OCI-LY7 (cell line): ENCODE data around the gene BHMT2. TPM values are rescaled to one million over a fixed set of nuclear protein-coding genes. Genes with fewer than 3 reads are reported as not detected.

Experiments
- BruUV-seq: library from RNA; stranded (reverse); fragments of 400-500 nt; replicated peaks from 2 replicates; lab custom pipeline; 2021; lab: Mats Ljungman, UMichigan
- CTCF ChIA-PET: fragments of 300-600 bp; sonication (Branson Sonifier 250); formaldehyde crosslinking; loops from one replicate; lab custom pipeline; 2022; ENCODE audit warnings: antibody characterized with exemption; ENCODE audit not compliant: unreplicated experiment; lab: Charles Lee
- POLR2A ChIA-PET: fragments of 300-600 bp; sonication (Branson Sonifier 250); formaldehyde crosslinking; loops from one replicate; lab custom pipeline; 2022; ENCODE audit warnings: antibody characterized with exemption; lab: Charles Lee
- DNase-seq: peaks from one replicate; pipeline ENCODE4 v3.0.0-alpha.2; 2015; ENCODE audit warnings: low spot score
- H2AFZ ChIP-seq: fragments of 200-600 bp; sonication (generic), shearing (Covaris generic); 2 replicates; pipeline ENCODE4 v1.6.1; 2014; ENCODE audit warnings: mild to moderate bottlenecking, antibody characterized with exemption, low read length, moderate library complexity
- H3K27ac ChIP-seq: fragments of 200-600 bp; sonication (generic); 2 replicates; pipeline ENCODE4 v1.5.1; 2014; ENCODE audit warnings: mixed run types, low read depth, mild to moderate bottlenecking, moderate library complexity, low read length, inconsistent platforms; ENCODE audit not compliant: poor library complexity, severe bottlenecking
- H3K36me3 ChIP-seq: fragments of 200-600 bp; sonication (generic); 2 replicates; pipeline ENCODE4 v1.6.1; 2014; ENCODE audit warnings: mild to moderate bottlenecking, antibody characterized with exemption, low read length, moderate library complexity, mixed read lengths; ENCODE audit not compliant: insufficient read depth
- H3K4me1 ChIP-seq: fragments of 200-600 bp; sonication (generic); 2 replicates; pipeline ENCODE4 v1.5.1; 2014; ENCODE audit warnings: mild to moderate bottlenecking, low read length; ENCODE audit not compliant: insufficient read depth, poor library complexity, severe bottlenecking
- H3K4me2 ChIP-seq: fragments of 200-600 bp; sonication (generic); 2 replicates; pipeline ENCODE4 v1.6.1; 2014; ENCODE audit warnings: mild to moderate bottlenecking, low read length
- H3K4me3 ChIP-seq: fragments of 200-600 bp; sonication (generic); 2 replicates; pipeline ENCODE4 v1.5.1; 2014; ENCODE audit warnings: mild to moderate bottlenecking, low read depth, low read length; ENCODE audit not compliant: poor library complexity, severe bottlenecking
- H3K79me2 ChIP-seq: fragments of 200-600 bp; sonication (generic); 2 replicates; pipeline ENCODE4 v1.6.1; 2016; ENCODE audit warnings: low read depth, mild to moderate bottlenecking, low read length, moderate library complexity, mixed read lengths; ENCODE audit not compliant: insufficient read depth
- H3K9me2 ChIP-seq: fragments of 200-600 bp; sonication (generic); 2 replicates; pipeline ENCODE4 v1.6.1; 2016; ENCODE audit warnings: mild to moderate bottlenecking, low read length, mixed read lengths; ENCODE audit not compliant: insufficient read depth
- H3K9me3 ChIP-seq: fragments of 200-600 bp; sonication (generic); 2 replicates; pipeline ENCODE4 v1.6.1; 2014; ENCODE audit warnings: mild to moderate bottlenecking, mixed run types, low read length, mixed read lengths
- H4K20me1 ChIP-seq: fragments of 200-600 bp; sonication (generic); 2 replicates; pipeline ENCODE4 v1.6.1; 2014; ENCODE audit warnings: mild to moderate bottlenecking, antibody characterized with exemption, low read length, moderate library complexity, mixed read lengths; ENCODE audit not compliant: insufficient read depth
- CTCF ChIP-seq: fragments of 200-600 bp; sonication (generic); conservative IDR thresholded peaks from 2 replicates; pipeline ENCODE4 v1.5.1; 2014; ENCODE audit warnings: mild to moderate bottlenecking, antibody characterized with exemption, low read length, moderate library complexity, mixed read lengths
- EZH2phosphoT487 ChIP-seq: fragments of 200-600 bp; sonication (generic); IDR thresholded peaks from 2 replicates; pipeline ENCODE4 v1.6.1; 2018; ENCODE audit warnings: low read depth, borderline replicate concordance, mild to moderate bottlenecking, mixed run types, antibody characterized with exemption, low read length, moderate library complexity, mixed read lengths
- intact Hi-C: fragments of 100-400 bp; cut with micrococcal nuclease; formaldehyde crosslinking; loops from one replicate; pipeline ENCODE4 v1.10.0; 2022; ENCODE audit not compliant: unreplicated experiment
- total RNA-seq, 2 experiments: library from RNA; depleted of rRNA in 1 of 2; stranded (reverse); fragments of >200 nt in 1 of 2; shearing (Covaris generic) in 1 of 2; gene quantifications; 2 replicates each; pipeline ENCODE4 v1.2.3, GENCODE V29; 2014 to 2022

The BHMT2 gene
- total RNA-seq, 2 experiments from 2014 or later = not detected

DNA sequence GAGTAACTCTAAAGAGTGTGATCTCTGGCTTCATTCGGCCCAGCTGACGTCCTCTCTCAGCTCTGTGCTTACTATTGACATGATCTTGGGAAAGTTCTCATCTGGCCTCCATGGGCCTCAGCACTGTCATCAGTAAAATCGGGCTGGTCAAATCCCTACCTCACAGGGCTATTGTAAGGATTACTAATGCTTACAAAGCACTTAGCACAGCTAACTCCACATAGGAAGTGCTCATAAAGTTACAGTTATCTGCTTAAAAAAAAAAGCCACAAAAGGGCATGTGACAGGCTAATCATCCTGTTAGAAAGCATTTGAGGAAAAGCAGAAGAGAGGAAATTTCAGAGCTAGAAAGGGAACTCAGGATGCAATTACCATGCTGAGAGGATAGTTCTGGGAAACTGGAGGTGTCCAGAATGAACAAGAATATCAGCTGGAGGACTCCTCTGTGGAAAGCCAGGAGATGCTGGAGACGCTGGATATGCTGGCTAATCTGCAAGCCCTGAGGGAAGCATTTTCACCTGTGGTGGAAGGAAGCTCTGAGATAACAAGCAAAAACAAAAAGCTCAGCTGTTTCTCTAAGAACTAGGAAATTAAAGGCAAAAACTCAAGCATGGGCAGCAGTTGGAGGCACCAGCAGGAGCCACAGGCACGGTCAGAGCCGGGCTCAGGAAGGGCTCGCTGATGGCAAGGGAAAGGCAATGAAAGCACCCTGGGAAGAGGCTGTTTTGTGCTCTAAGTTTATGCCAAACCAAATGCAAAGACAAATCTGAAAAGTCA lies 37.6 kb downstream of the BHMT2 start:
- no peak overlapping the region for H3K4me3 ChIP-seq
- H3K27ac ChIP-seq = no peak overlapping the region
- no peaks in the 10 kb centered on the region for H4K20me1 ChIP-seq
- BruUV-seq = no TSS peak
- H2AFZ ChIP-seq = no peak overlapping the region
- ChIA-PET CTCF (no interaction called here), POLR2A (interaction anchor here (0.6 to 0.7 kb wide), 3 partner anchors 12 to 1291 kb away, joined by 3 to 9 read pairs (median 3); no protein-coding TSS in a partner anchor)
- no peaks in the 10 kb centered on the region for H3K79me2 ChIP-seq
- H3K4me2 ChIP-seq = no peak overlapping the region
- H3K9me3 ChIP-seq = no peaks in the 10 kb centered on the region
- no peaks in the 10 kb centered on the region for H3K4me1 ChIP-seq
- TF ChIP-seq EZH2phosphoT487 = no peak
- no peak for TF ChIP-seq CTCF
- no peak for DNase-seq
- no peaks in the 10 kb centered on the region for H3K9me2 ChIP-seq
- intact Hi-C loops = no loop called here
- no peaks in the 10 kb centered on the region for H3K36me3 ChIP-seq

GRCh38 chr5:79108086-79108485 lies 38.5 kb downstream of the BHMT2 start:
- Histone ChIP-seq H2AFZ (no peak overlapping the region), H3K4me2 (no peak overlapping the region), H3K9me2 (no peaks in the 10 kb centered on the region), H3K9me3 (no peaks in the 10 kb centered on the region), H3K36me3 (no peaks in the 10 kb centered on the region), H3K27ac (no peak overlapping the region), H4K20me1 (no peaks in the 10 kb centered on the region), H3K4me1 (no peaks in the 10 kb centered on the region), H3K79me2 (no peaks in the 10 kb centered on the region), H3K4me3 (no peak overlapping the region)
- DNase-seq = no peak
- no TSS peak for BruUV-seq
- no peak for TF ChIP-seq EZH2phosphoT487
- no peak for TF ChIP-seq CTCF
- intact Hi-C loops = no loop called here
- CTCF ChIA-PET = no interaction called here
- POLR2A ChIA-PET = interaction anchor here (0.6 kb wide), 1 partner anchor 12 kb away, joined by 3 read pairs; no protein-coding TSS in a partner anchor

DNA sequence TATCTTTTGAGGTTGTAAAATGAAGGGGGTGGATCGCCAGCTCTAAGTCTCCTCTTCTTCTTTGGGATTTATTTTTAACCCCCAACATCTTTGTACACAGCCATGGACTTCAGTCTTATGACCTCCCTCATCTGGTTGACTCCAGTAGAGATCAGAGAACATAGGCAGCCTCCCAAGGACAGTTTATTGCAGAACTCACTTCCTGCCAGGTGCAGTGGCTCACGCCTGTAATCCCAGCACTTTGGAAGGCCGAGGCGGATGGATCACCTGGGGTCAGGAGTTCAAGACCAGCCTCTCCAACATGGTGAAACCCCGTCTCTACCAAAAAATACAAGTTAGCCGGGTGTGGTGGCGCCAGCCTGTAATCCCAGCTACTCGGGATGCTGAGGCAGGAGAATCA lies 39.2 kb downstream of the BHMT2 start:
- no peaks in the 10 kb centered on the region for H3K9me3 ChIP-seq
- BruUV-seq = no TSS peak
- H3K4me1 ChIP-seq = no peaks in the 10 kb centered on the region
- H3K4me3 ChIP-seq = no peak overlapping the region
- no peaks in the 10 kb centered on the region for H3K9me2 ChIP-seq
- no peaks in the 10 kb centered on the region for H3K36me3 ChIP-seq
- no peak overlapping the region for H2AFZ ChIP-seq
- DNase-seq = no peak
- intact Hi-C loops = no loop called here
- H3K27ac ChIP-seq = no peak overlapping the region
- H3K4me2 ChIP-seq = no peak overlapping the region
- no peaks in the 10 kb centered on the region for H3K79me2 ChIP-seq
- no peaks in the 10 kb centered on the region for H4K20me1 ChIP-seq
- TF ChIP-seq CTCF (no peak), EZH2phosphoT487 (no peak)
- ChIA-PET POLR2A (interaction anchor here (0.8 kb wide), 1 partner anchor 18 kb away, joined by 3 read pairs; no protein-coding TSS in a partner anchor), CTCF (no interaction called here)
